K562 (cell line): ENCODE measurements around the gene CAMK2B. TPM values are rescaled to one million over a fixed set of nuclear protein-coding genes. Genes with fewer than 3 reads are reported as not detected.

Source experiments
- ATAC-seq: fragments of 200-7000 bp; cut with Tn5 transposase; 3 replicates; pipeline ENCODE4 v1.9.1; 2020; ENCODE audit warnings: moderate library complexity
- BruUV-seq: library from RNA; stranded (reverse); fragments of 400-500 nt; replicated peaks from 2 replicates; lab custom pipeline; 2021; lab: Mats Ljungman, UMichigan
- CTCF ChIA-PET: fragments of 300-600 bp; formaldehyde crosslinking; extraction: SDS; loops from one replicate; lab custom pipeline; 2021; ENCODE audit warnings: low intra/inter-chr PET ratio; lab: Yijun Ruan, JAX
- POLR2A ChIA-PET: fragments of 300-600, 350-650 bp; sonication (Branson Sonifier 250); formaldehyde crosslinking; extraction: SDS; loops from one replicate; lab custom pipeline; 2021; ENCODE audit warnings: antibody characterized with exemption, inconsistent platforms; lab: Yijun Ruan, JAX
- DNase-seq, 4 experiments: peaks; one replicate each; pipeline versions ENCODE4 v3.0.0 to v3.0.0-alpha.2; 2011 to 2018; ENCODE audit warnings: low spot score in 3 of 4, mixed read lengths in 3 of 4; ENCODE audit errors: extremely low read depth in 1 of 4
- FAIRE-seq: peaks from 2 replicates; lab custom pipeline; 2011; peaks lifted over from hg19 to GRCh38; lab: Jason Lieb, UNC
- H2AFZ ChIP-seq: 2 replicates; pipeline ENCODE4 v1.6.0; 2011; ENCODE audit warnings: low read depth, low read length, control low read depth, inconsistent platforms
- H3K27ac ChIP-seq: fragments of 200-600 bp; 3 replicates; pipeline ENCODE4 v1.8.0; 2011; ENCODE audit warnings: low read depth, mild to moderate bottlenecking, control low read depth, inconsistent platforms, low read length, moderate library complexity, mixed read lengths; ENCODE audit errors: extremely low read depth
- H3K27me3 ChIP-seq, 2 experiments: fragments of 300-600 bp in 1 of 2; 2 replicates in 1 of 2; 3 replicates in 1 of 2; pipeline versions ENCODE4 v1.6.0 to v1.8.0; 2011; ENCODE audit warnings: inconsistent platforms in 2 of 2, low read length in 2 of 2, mild to moderate bottlenecking in 1 of 2, mixed read lengths in 1 of 2, moderate library complexity in 1 of 2; ENCODE audit not compliant: control insufficient read depth in 2 of 2, insufficient read depth in 2 of 2
- H3K36me3 ChIP-seq: fragments of 300-600 bp; 3 replicates; pipeline ENCODE4 v1.8.0; 2011; ENCODE audit warnings: mild to moderate bottlenecking, low read length, inconsistent platforms; ENCODE audit not compliant: control insufficient read depth, insufficient read depth
- H3K4me1 ChIP-seq, 2 experiments: fragments of 200-600 bp in 1 of 2; replicated peaks in 1 of 2; 2 replicates in 1 of 2; 3 replicates in 1 of 2; pipeline versions ENCODE4 v1.5.1 to v1.8.0; 2011; ENCODE audit warnings: inconsistent platforms in 2 of 2, low read length in 2 of 2, mild to moderate bottlenecking in 1 of 2, mixed read lengths in 1 of 2, moderate library complexity in 1 of 2; ENCODE audit not compliant: control insufficient read depth in 2 of 2, insufficient read depth in 2 of 2
- H3K4me2 ChIP-seq: 2 replicates; pipeline ENCODE4 v1.6.1; 2011; ENCODE audit warnings: low read length, control low read depth, inconsistent platforms, mixed read lengths; ENCODE audit not compliant: insufficient read depth
- H3K4me3 ChIP-seq: fragments of 200-600 bp; sonication (generic), shearing (Covaris generic); 2 replicates; pipeline ENCODE4 v1.5.1; 2016; ENCODE audit warnings: control low read depth, inconsistent platforms
- H3K79me2 ChIP-seq: fragments of 200-600 bp; 3 replicates; pipeline ENCODE4 v1.8.0; 2011; ENCODE audit warnings: low read length, inconsistent platforms; ENCODE audit not compliant: control insufficient read depth, insufficient read depth
- H3K9ac ChIP-seq, 2 experiments: 2 replicates each; pipeline versions ENCODE4 v1.6.0 to v1.6.1; 2011; ENCODE audit warnings: low read depth in 2 of 2, low read length in 2 of 2, control low read depth in 1 of 2, inconsistent platforms in 1 of 2, mild to moderate bottlenecking in 1 of 2, mixed read lengths in 1 of 2; ENCODE audit not compliant: insufficient read depth in 1 of 2
- H3K9me1 ChIP-seq: one replicate; pipeline ENCODE4 v1.6.0; 2011; ENCODE audit warnings: inconsistent platforms, mild to moderate bottlenecking, low read length, moderate library complexity; ENCODE audit not compliant: control insufficient read depth, insufficient read depth
- H3K9me3 ChIP-seq: replicated peaks from 2 replicates; pipeline ENCODE4 v1.5.1; 2011; ENCODE audit warnings: low read depth, low read length, inconsistent platforms; ENCODE audit not compliant: control insufficient read depth, insufficient read depth
- H4K20me1 ChIP-seq: replicated peaks from 2 replicates; pipeline ENCODE4 v1.6.1; 2011; ENCODE audit warnings: low read length, inconsistent platforms, mixed read lengths; ENCODE audit not compliant: control insufficient read depth, insufficient read depth
- CREM ChIP-seq: IDR thresholded peaks from 2 replicates; pipeline ENCODE4 v1.6.1; 2014; ENCODE audit warnings: antibody characterized with exemption, low read depth
- HNRNPLL ChIP-seq: fragments of 200-400 bp; formaldehyde crosslinking; IDR thresholded peaks from 2 replicates; pipeline ENCODE4 v1.6.1; 2017; ENCODE audit warnings: low read length, low read depth, mild to moderate bottlenecking; ENCODE audit not compliant: poor library complexity, severe bottlenecking
- ZC3H11A ChIP-seq: IDR thresholded peaks from 2 replicates; pipeline ENCODE4 v1.6.1; 2012; ENCODE audit warnings: low read depth, low read length, improper control_type of control experiment
- ZZZ3 ChIP-seq: fragments of 450-650 bp; IDR thresholded peaks from 2 replicates; pipeline ENCODE4 v1.6.1; 2016; ENCODE audit warnings: antibody characterized with exemption, mild to moderate bottlenecking, moderate library complexity
- WGBS: fragments of 100-300 bp; shearing (Covaris generic); methylation state at CpG from one replicate; pipeline ENCODE4 v1.1.6; 2016; ENCODE audit warnings: low coverage, mixed read lengths; ENCODE audit not compliant: insufficient coverage; ENCODE audit errors: missing lambda C conversion rate; 5-methylcytosine and 5-hydroxymethylcytosine counted together
- in situ Hi-C: fragments of 300-500 bp; cut with MboI; formaldehyde crosslinking; loops from 4 replicates; pipeline ENCODE4 v1.15.0; 2018; ENCODE audit warnings: inconsistent platforms, mixed read lengths
- intact Hi-C: fragments of 100-400 bp; cut with micrococcal nuclease; formaldehyde crosslinking; loops from 2 replicates; pipeline ENCODE4 v1.14.2; 2022
- polyA plus RNA-seq, 8 experiments: library from polyadenylated mRNA; depleted of rRNA in 4 of 8; stranded (reverse) in 5 of 8; unstranded in 3 of 8; fragments of >200 nt; fragmentation: Nextera tagmentation in 2 of 8; fragmentation: Illumina TruSeq in 1 of 8; extraction: Ambion mirVana in 2 of 8; extraction: Trizol in 1 of 8; gene quantifications; 2 replicates each; pipeline versions ENCODE4 v1.2.1 to v1.2.3, GENCODE V29; 2011 to 2014; ENCODE audit warnings: inconsistent platforms in 1 of 8, missing spikeins in 1 of 8
- total RNA-seq, 7 experiments: library from RNA; depleted of rRNA in 6 of 7; stranded (reverse); fragments of >200 nt in 6 of 7; fragmentation: Illumina TruSeq in 2 of 7; extraction: Trizol in 2 of 7; gene quantifications; 2 replicates each; pipeline versions ENCODE4 v1.2.1 to v1.2.3, GENCODE V29; 2011 to 2021; ENCODE audit warnings: low replicate concordance in 1 of 7
- TF ChIP-seq, protein P1 (sequence below): sonication (generic); formaldehyde crosslinking; IDR thresholded peaks from 2 replicates; pipeline ENCODE4 v1.8.1; 2023; ENCODE audit warnings: mild to moderate bottlenecking, missing genetic modification reagents
- TF ChIP-seq, protein P2 (sequence below): fragments of 450-650 bp; IDR thresholded peaks from 2 replicates; pipeline ENCODE4 v1.6.1; 2014; ENCODE audit warnings: low read depth, mild to moderate bottlenecking, moderate library complexity, borderline replicate concordance
- TF ChIP-seq, protein P3 (sequence below): fragments of 200-600 bp; sonication (generic); IDR thresholded peaks from one replicate; pipeline ENCODE4 v1.6.1; 2012; ENCODE audit warnings: mild to moderate bottlenecking, low read depth, low read length, inconsistent platforms

Gene CAMK2B
- total and polyA plus RNA-seq, 9 of the 15 experiments (the other 6 are each of a cell fraction or from before 2014, with no cell fraction given): 0.04 to 0.09 (median 0.05) TPM; not detected in 4

DNA sequence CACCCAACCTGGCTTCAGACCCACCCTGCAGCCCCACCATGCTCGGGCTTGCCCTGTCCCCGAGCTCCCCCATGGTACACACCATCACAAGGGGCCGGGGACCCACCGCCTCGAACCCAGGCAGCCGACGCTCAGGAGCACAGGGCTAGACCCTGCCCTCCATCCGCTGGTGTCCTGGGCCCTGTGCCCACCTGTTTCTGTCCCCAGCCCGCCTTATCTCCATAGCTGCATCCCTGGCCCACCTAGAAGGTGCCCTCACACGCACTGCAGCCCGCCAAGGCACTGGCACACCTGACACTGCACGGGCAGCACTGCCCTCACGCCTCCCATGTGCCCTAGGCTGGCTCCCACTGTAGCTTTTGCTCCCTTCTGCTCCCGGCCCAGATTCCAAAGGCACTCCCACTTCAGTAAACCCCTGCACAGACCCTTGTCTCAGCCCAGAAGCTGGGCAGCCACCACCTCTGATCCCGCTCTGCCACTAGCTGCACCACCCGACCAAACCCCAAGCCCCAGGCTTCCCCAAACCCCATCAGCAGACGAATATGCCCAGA is 107.5 kb downstream of the CAMK2B start:
- Histone ChIP-seq H3K4me1 (peaks cover 13 to 71% of the 10 kb centered on the region in 2 experiments; a peak in 4 of 5 replicates), H4K20me1 (peaks cover 15% of the 10 kb centered on the region), H3K27ac (no peak overlapping the region), H3K9ac (peak overlapping the region in 1 of 2 experiments; percentile 29; a peak in 1 of 4 replicates), H3K27me3 (peaks cover 0 to 1% of the 10 kb centered on the region in 2 experiments; a peak in 1 of 5 replicates), H3K79me2 (no peaks in the 10 kb centered on the region), H3K9me3 (no peaks in the 10 kb centered on the region), H3K9me1 (peaks cover 9% of the 10 kb centered on the region), H3K4me3 (no peak overlapping the region), H3K4me2 (no peak overlapping the region), H3K36me3 (peaks cover 7% of the 10 kb centered on the region; the same call in 2 of the 3 replicates), H2AFZ (peak overlapping the region; percentile 38; the same call in 1 of the 2 replicates)
- FAIRE-seq (no peak), ATAC-seq (no peak), DNase-seq (no peak)
- ChIA-PET CTCF (no interaction called here), POLR2A (interaction anchor here (0.6 to 2.2 kb wide), 6 partner anchors 13 to 153 kb away, joined by 3 to 9 read pairs (median 4); partner anchors contain the start of gene POLD2)
- no TSS peak for BruUV-seq
- in situ Hi-C loops: no loop called here
- intact Hi-C loops: no loop called here
- 41% methylated on average over 9 of the region's 17 CpGs for WGBS
- TF ChIP-seq ZC3H11A: no peak
- no peak for TF ChIP-seq CREM
- no peak for TF ChIP-seq HNRNPLL
- TF ChIP-seq, protein P1, sequence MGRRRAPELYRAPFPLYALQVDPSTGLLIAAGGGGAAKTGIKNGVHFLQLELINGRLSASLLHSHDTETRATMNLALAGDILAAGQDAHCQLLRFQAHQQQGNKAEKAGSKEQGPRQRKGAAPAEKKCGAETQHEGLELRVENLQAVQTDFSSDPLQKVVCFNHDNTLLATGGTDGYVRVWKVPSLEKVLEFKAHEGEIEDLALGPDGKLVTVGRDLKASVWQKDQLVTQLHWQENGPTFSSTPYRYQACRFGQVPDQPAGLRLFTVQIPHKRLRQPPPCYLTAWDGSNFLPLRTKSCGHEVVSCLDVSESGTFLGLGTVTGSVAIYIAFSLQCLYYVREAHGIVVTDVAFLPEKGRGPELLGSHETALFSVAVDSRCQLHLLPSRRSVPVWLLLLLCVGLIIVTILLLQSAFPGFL (CRISPR knock-in tag): no peak
- no peak for TF ChIP-seq ZZZ3
- TF ChIP-seq, protein P2, sequence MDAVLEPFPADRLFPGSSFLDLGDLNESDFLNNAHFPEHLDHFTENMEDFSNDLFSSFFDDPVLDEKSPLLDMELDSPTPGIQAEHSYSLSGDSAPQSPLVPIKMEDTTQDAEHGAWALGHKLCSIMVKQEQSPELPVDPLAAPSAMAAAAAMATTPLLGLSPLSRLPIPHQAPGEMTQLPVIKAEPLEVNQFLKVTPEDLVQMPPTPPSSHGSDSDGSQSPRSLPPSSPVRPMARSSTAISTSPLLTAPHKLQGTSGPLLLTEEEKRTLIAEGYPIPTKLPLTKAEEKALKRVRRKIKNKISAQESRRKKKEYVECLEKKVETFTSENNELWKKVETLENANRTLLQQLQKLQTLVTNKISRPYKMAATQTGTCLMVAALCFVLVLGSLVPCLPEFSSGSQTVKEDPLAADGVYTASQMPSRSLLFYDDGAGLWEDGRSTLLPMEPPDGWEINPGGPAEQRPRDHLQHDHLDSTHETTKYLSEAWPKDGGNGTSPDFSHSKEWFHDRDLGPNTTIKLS: no peak
- TF ChIP-seq, protein P3, sequence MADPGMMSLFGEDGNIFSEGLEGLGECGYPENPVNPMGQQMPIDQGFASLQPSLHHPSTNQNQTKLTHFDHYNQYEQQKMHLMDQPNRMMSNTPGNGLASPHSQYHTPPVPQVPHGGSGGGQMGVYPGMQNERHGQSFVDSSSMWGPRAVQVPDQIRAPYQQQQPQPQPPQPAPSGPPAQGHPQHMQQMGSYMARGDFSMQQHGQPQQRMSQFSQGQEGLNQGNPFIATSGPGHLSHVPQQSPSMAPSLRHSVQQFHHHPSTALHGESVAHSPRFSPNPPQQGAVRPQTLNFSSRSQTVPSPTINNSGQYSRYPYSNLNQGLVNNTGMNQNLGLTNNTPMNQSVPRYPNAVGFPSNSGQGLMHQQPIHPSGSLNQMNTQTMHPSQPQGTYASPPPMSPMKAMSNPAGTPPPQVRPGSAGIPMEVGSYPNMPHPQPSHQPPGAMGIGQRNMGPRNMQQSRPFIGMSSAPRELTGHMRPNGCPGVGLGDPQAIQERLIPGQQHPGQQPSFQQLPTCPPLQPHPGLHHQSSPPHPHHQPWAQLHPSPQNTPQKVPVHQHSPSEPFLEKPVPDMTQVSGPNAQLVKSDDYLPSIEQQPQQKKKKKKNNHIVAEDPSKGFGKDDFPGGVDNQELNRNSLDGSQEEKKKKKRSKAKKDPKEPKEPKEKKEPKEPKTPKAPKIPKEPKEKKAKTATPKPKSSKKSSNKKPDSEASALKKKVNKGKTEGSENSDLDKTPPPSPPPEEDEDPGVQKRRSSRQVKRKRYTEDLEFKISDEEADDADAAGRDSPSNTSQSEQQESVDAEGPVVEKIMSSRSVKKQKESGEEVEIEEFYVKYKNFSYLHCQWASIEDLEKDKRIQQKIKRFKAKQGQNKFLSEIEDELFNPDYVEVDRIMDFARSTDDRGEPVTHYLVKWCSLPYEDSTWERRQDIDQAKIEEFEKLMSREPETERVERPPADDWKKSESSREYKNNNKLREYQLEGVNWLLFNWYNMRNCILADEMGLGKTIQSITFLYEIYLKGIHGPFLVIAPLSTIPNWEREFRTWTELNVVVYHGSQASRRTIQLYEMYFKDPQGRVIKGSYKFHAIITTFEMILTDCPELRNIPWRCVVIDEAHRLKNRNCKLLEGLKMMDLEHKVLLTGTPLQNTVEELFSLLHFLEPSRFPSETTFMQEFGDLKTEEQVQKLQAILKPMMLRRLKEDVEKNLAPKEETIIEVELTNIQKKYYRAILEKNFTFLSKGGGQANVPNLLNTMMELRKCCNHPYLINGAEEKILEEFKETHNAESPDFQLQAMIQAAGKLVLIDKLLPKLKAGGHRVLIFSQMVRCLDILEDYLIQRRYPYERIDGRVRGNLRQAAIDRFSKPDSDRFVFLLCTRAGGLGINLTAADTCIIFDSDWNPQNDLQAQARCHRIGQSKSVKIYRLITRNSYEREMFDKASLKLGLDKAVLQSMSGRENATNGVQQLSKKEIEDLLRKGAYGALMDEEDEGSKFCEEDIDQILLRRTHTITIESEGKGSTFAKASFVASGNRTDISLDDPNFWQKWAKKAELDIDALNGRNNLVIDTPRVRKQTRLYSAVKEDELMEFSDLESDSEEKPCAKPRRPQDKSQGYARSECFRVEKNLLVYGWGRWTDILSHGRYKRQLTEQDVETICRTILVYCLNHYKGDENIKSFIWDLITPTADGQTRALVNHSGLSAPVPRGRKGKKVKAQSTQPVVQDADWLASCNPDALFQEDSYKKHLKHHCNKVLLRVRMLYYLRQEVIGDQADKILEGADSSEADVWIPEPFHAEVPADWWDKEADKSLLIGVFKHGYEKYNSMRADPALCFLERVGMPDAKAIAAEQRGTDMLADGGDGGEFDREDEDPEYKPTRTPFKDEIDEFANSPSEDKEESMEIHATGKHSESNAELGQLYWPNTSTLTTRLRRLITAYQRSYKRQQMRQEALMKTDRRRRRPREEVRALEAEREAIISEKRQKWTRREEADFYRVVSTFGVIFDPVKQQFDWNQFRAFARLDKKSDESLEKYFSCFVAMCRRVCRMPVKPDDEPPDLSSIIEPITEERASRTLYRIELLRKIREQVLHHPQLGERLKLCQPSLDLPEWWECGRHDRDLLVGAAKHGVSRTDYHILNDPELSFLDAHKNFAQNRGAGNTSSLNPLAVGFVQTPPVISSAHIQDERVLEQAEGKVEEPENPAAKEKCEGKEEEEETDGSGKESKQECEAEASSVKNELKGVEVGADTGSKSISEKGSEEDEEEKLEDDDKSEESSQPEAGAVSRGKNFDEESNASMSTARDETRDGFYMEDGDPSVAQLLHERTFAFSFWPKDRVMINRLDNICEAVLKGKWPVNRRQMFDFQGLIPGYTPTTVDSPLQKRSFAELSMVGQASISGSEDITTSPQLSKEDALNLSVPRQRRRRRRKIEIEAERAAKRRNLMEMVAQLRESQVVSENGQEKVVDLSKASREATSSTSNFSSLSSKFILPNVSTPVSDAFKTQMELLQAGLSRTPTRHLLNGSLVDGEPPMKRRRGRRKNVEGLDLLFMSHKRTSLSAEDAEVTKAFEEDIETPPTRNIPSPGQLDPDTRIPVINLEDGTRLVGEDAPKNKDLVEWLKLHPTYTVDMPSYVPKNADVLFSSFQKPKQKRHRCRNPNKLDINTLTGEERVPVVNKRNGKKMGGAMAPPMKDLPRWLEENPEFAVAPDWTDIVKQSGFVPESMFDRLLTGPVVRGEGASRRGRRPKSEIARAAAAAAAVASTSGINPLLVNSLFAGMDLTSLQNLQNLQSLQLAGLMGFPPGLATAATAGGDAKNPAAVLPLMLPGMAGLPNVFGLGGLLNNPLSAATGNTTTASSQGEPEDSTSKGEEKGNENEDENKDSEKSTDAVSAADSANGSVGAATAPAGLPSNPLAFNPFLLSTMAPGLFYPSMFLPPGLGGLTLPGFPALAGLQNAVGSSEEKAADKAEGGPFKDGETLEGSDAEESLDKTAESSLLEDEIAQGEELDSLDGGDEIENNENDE: no peak
